Heart left ventricle (tissue), 16 donors: ENCODE measurements around the gene NPPC. TPM values are rescaled to one million over a fixed set of nuclear protein-coding genes. Genes with fewer than 3 reads are reported as not detected.
A peak's percentile ranks its signal among the peaks of the same experiment; 100 is the strongest.

ENCODE experiments used
- ATAC-seq, 4 donors: fragments of 200-7000 bp; cut with Tn5 transposase; one replicate each; pipeline ENCODE4 v1.9.1; 2020 to 2022; ENCODE audit warnings: moderate library complexity in 4 of 4, mild to moderate bottlenecking in 3 of 4, moderate number of reproducible peaks in 1 of 4
- DNase-seq, 5 donors: peaks; one replicate each; pipeline ENCODE4 v3.0.0-alpha.2; 2020
- H3K27ac ChIP-seq, 12 donors: fragments of 200-600 bp; sonication (generic) in 4 of 12; one replicate each; pipeline versions ENCODE4 v1.5.0 to v1.8.0; 2016 to 2022; ENCODE audit warnings: mild to moderate bottlenecking in 2 of 12
- H3K27me3 ChIP-seq, 9 donors: fragments of 200-600 bp; sonication (generic) in 2 of 9; one replicate each; pipeline versions ENCODE4 v1.5.1 to v1.8.0; 2016 to 2022; ENCODE audit warnings: mild to moderate bottlenecking in 3 of 9
- H3K36me3 ChIP-seq, 9 donors: fragments of 200-600 bp; sonication (generic) in 2 of 9; one replicate each; pipeline versions ENCODE4 v1.5.0 to v1.8.0; 2018 to 2022; ENCODE audit warnings: mild to moderate bottlenecking in 2 of 9
- H3K4me1 ChIP-seq, 12 donors: fragments of 200-600 bp; sonication (generic) in 4 of 12; one replicate each; pipeline versions ENCODE4 v1.5.0 to v1.8.0; 2016 to 2022; ENCODE audit warnings: mild to moderate bottlenecking in 3 of 12
- H3K4me3 ChIP-seq, 12 donors: fragments of 200-600 bp; sonication (generic) in 4 of 12; one replicate each; pipeline versions ENCODE4 v1.5.0 to v1.8.0; 2017 to 2022; ENCODE audit warnings: mild to moderate bottlenecking in 9 of 12, moderate library complexity in 4 of 12
- H3K9me3 ChIP-seq, 12 donors: fragments of 200-600 bp; sonication (generic) in 4 of 12; one replicate each; pipeline versions ENCODE4 v1.5.0 to v1.8.0; 2016 to 2022; ENCODE audit warnings: mild to moderate bottlenecking in 1 of 12
- POLR2A ChIP-seq, 2 donors: fragments of 450-650 bp; IDR thresholded peaks; one replicate each; pipeline ENCODE4 v1.6.1; 2017; ENCODE audit warnings: antibody characterized with exemption in 2 of 2, mild to moderate bottlenecking in 2 of 2, moderate library complexity in 2 of 2
- WGBS, 4 donors: extraction: QIAGEN DNeasy Blood & Tissue Kit in 2 of 4; methylation state at CpG; one replicate each; pipeline versions ENCODE4 v1.1.5 to v1.1.7; 2013 to 2018; 5-methylcytosine and 5-hydroxymethylcytosine counted together
- intact Hi-C, 10 donors: fragments of 100-400 bp; cut with DNase I; formaldehyde crosslinking; loops; one replicate each; pipeline versions ENCODE4 v1.11.1 to v1.14.2; 2022
- polyA plus RNA-seq, 2 donors: library from polyadenylated mRNA; stranded (reverse); fragments of 200-250 nt; gene quantifications; one replicate each; pipeline ENCODE4 v1.2.3, GENCODE V29; 2013
- total RNA-seq, 9 donors: library from RNA; depleted of rRNA in 2 of 9; stranded (reverse); fragments of >200 nt in 2 of 9; fragmentation: NEBNext Ultra II Directional in 3 of 9; extraction: Animal tissue kit (Norgen Biotek cat#: 25700) in 3 of 9; gene quantifications; one replicate each; pipeline versions ENCODE4 v1.1.0 to v1.2.4, GENCODE V29; 2016 to 2023
- TF ChIP-seq, protein P1 (sequence below), 12 donors: fragments of 200-600 bp; sonication (generic) in 4 of 12; IDR thresholded peaks; one replicate each; pipeline versions ENCODE4 v1.5.0 to v1.8.0; 2018 to 2022; ENCODE audit warnings: antibody characterized with exemption in 12 of 12, mild to moderate bottlenecking in 5 of 12
- donor health status: ischemic (EF 13 %, LVEDD 7.1; RV severe dilation, severe dysfunction).
- donor health status: healthy with polysubstance abuse.
- donor health status: DM: no; HTN: yes; CAD: no.
- donor health status: DM: no; HTN: no; CAD: no.
- donor health status: ischemic (EF 25% LVEDD 6.9; RV normal size, moderate dysfunction).
- donor health status: ischemic (EF 25% LVEDD 5.7; RV mildly dilated, moderate dysfunction).
- donor health status: healthy.
- donor health status: DM: yes; HTN: yes; CAD: no.
- donor health status: ischemic (EF 35%, LVEDD 5.7; RV mildly dilated, moderate dysfunction).
- donor health status: nonischemic (EF 11% LVEDD 7.7; RV severe dilation, severe dysfunction).
- donor health status: DM: yes; HTN: yes; CAD: no.
- donor health status: PGD.
- donor health status: ischemic (EF 29% LVEDD 5.4; RV normal size, mild dysfunction).
- donor health status: nonischemic (EF 23%, LVEDD 6.1; RV moderate dilation, normal function).

The NPPC gene
- total and polyA plus RNA-seq, 11 donors, result 0.42 to 7.0 (median 1.7) TPM; not detected in 2

DNA sequence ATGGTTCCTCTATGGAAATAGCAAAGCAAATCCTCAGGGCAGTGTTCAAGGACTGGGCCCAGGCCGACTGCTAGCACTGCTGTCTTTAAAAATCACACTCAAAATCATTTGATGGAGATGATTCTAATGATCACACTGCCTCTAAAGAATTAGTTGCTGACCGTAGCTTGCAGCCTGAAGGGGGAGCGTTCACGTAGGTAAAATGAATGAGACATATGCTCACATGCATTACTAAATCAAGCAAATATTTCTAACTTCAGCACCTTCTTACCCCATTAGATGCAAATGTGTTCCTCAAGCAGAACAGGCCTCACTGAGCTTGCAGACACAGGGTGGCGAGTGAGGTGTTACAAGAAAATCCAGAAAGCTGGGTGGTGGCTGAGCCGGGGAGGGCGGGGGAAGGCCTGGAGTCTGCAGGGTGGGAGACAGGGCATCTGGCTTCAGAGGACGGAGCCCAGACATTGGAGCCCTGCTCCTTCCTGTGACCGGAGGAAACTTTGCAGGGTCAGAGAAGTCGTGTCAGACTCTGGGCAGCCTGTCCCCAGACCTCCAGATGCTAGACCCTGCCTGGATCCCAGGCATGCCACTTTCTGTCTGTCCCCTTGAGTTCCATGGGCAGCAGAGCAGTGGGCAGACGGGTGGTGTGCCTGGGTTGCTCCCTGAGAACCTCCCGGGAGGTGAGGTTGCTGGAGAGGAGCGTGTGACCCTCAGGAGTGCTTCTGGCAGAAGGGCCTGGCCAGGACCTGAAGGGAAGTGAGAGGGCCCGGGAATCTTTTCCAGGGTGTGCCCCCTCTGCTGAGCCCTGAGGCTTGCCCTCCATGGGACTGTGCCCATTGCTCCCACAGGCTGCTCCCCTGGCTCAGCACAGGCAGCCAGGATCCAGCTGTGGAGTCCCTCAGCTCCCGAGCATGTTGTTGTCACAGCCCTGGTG is 7.1 kb upstream of the NPPC start:
- Histone ChIP-seq H3K4me3 (no peak overlapping the region), H3K4me1 (peaks cover 0 to 33% (median 9%) of the 10 kb centered on the region in 12 donors), H3K9me3 (no peaks in the 10 kb centered on the region), H3K27me3 (peaks cover 0 to 13% (median 5%) of the 10 kb centered on the region in 9 donors), H3K27ac (peak overlapping the region in 4 of 12 donors; percentile 19 to 65 (median 38)), H3K36me3 (no peaks in the 10 kb centered on the region)
- intact Hi-C loops, result loop anchor here in 1 of 10 donors (5.0 kb wide), 2 partner anchors 54 to 94 kb away; no protein-coding TSS in a partner anchor
- no peak for ATAC-seq
- 83 to 89% (median 83%) methylated on average over 13 to 15 of the region's 15 CpGs for WGBS, 4 donors
- no peak for TF ChIP-seq POLR2A (IDR thresholded peaks at IDR 0.05)
- TF ChIP-seq, protein P1, sequence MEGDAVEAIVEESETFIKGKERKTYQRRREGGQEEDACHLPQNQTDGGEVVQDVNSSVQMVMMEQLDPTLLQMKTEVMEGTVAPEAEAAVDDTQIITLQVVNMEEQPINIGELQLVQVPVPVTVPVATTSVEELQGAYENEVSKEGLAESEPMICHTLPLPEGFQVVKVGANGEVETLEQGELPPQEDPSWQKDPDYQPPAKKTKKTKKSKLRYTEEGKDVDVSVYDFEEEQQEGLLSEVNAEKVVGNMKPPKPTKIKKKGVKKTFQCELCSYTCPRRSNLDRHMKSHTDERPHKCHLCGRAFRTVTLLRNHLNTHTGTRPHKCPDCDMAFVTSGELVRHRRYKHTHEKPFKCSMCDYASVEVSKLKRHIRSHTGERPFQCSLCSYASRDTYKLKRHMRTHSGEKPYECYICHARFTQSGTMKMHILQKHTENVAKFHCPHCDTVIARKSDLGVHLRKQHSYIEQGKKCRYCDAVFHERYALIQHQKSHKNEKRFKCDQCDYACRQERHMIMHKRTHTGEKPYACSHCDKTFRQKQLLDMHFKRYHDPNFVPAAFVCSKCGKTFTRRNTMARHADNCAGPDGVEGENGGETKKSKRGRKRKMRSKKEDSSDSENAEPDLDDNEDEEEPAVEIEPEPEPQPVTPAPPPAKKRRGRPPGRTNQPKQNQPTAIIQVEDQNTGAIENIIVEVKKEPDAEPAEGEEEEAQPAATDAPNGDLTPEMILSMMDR (IDR thresholded peaks at IDR 0.05), result no peak
- DNase-seq, result no peak

DNA sequence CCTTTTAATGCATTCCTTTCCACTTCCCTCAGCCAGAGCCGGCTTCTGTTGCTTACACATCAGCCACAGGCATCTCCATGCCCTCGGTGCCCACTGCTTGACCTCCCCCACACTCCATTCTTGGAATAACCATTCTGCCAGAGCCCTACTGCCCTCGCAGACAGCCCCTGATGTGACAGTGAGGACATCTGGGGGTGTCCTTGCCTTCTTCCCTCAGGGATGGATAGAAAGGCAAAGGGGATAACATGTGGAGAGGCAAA is 6.4 kb upstream of the NPPC start:
- ATAC-seq, result no peak
- Histone ChIP-seq H3K9me3 (no peaks in the 10 kb centered on the region), H3K27ac (peak overlapping the region in 1 of 12 donors; percentile 66), H3K4me1 (peaks cover 0 to 33% (median 9%) of the 10 kb centered on the region in 12 donors), H3K4me3 (no peak overlapping the region), H3K27me3 (peaks cover 0 to 19% (median 6%) of the 10 kb centered on the region in 9 donors), H3K36me3 (no peaks in the 10 kb centered on the region)
- WGBS, 4 donors, result 83 to 94% (median 89%) methylated on average over 3 of the region's 3 CpGs
- intact Hi-C loops, result loop anchor here in 1 of 10 donors (5.0 kb wide), 2 partner anchors 55 to 95 kb away; no protein-coding TSS in a partner anchor
- no peak for TF ChIP-seq POLR2A (IDR thresholded peaks at IDR 0.05)
- TF ChIP-seq, protein P1 (IDR thresholded peaks at IDR 0.05), result no peak
- no peak for DNase-seq

DNA sequence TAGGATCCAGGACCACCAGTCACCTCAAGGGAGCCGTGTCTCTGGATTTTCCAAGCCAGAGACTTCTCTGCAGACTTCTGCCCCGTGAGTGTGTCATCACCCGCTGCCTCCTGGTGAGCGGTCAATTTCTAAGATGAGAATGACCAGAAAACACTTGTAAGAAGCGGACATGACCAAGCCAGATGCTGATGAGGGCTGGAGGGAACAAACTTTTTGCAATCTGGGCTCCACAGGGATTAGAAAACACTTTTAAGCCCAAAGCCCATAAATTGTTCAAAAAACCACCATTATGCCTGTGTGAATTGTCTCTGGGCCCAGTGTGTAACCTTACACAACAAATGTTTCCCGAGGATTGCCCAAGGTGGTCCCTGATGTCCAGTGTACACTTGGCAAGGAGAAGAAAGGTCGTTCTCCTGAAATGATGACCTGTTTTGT is 5.3 kb upstream of the NPPC start:
- TF ChIP-seq, protein P1 (IDR thresholded peaks at IDR 0.05), result no peak
- 74 to 87% (median 80%) methylated on average over 7 of the region's 7 CpGs for WGBS, 4 donors
- peak in 3 of 5 donors; percentile 44 to 66 (median 63) for DNase-seq
- H3K9me3 ChIP-seq, result no peaks in the 10 kb centered on the region
- no peak overlapping the region for H3K4me3 ChIP-seq
- intact Hi-C loops, result loop anchor here in 1 of 10 donors (5.0 kb wide), 2 partner anchors 56 to 96 kb away; no protein-coding TSS in a partner anchor
- H3K4me1 ChIP-seq, result peaks cover 0 to 41% (median 15%) of the 10 kb centered on the region in 12 donors
- H3K27ac ChIP-seq, result peak overlapping the region in 8 of 12 donors; percentile 34 to 78 (median 66)
- H3K27me3 ChIP-seq, result peaks cover 0 to 31% (median 13%) of the 10 kb centered on the region in 9 donors
- ATAC-seq, result peak; percentile 12 to 43 (median 34)
- no peaks in the 10 kb centered on the region for H3K36me3 ChIP-seq
